ENCODE measurements around the gene RAD51B.
A peak's percentile ranks its signal among the peaks of the same experiment; 100 is the strongest.
"Not testable (repeated sequence)": the region's sequence is repeated elsewhere in the genome, so short reads cannot be mapped to it uniquely, and the experiment has no call there.

The RAD51B gene

GRCh38 chr14:67819563-67820421 is at the start of gene RAD51B:
RAD51B (plus strand) TSS chr14:67819779.
- DNase-seq, result peak; percentile 86

DNA sequence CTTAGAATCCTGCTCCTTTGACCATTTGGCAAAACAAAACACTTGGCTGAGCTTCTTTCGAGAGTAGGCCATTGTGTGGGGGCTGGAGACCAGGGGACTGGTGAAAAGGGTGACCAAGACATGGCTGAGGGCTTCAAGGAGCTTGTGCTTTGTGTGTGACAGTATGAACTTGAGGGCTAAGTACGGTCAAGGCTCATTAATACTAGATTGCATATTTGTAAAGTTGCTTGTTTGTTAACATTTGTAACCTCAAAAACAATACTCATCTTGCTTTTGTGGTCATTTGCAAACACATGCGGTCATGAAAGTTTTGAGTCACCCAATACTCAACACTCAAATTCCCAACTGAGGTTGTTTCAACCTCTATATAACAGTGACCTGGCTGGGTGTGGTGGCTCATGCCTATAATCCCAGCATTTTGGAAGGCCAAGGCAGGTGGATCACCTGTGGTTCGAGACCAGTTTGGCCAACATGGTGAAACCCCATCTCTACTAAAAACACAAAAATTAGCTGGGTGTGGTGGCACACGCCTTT is 45.7 kb upstream of the RAD51B start:
- DNase-seq, result no peak

DNA sequence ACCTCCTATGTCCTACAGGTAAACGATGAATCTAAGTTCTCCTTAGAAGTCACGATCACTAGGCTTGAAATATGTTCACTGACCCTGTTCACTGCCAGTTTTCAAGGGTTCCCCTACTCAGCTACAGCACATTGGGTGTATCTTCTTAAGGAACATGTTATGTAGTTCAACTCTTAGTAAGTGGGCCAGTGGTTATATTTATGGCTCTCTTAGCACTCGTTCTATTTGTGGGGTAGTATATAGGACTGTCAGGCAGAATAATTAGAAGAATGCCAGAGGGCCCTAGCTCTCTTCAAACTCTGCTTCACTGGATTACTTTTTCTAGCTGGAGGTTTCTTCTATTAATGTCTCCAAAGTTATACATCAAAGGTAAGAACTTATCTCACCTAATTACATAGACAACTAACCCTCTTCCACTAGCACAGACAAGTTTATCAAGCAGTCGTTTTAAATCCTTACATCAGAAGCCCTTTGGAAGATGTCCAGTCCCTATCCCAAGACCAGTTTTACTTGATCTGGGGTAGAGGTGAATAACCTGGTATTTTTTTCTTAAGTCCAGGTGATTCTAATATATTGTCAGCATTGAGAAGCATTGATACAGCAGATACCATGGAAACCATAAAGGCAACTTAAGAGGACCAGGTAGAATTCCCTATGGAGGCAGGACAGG is 42.8 kb upstream of the RAD51B start:
- no peak for DNase-seq

DNA sequence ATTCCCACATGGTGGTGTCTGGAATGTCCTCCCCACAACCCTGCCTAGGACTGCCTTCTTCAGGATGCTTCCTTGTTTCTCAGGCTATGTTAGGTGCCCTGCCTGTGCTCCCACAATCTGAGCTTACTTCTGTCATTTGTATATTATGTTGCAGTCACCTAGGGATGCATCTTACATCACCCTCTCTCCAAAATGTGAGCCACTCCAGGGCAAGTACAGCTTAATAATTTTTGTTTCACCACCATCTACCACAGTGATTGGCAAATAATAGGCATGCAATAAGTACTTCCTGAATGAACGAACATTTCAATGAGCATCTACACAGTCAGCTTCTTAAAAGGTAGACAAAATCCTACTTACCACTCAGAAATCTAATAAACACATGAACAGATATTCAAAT is 40.8 kb upstream of the RAD51B start:
- no peak for DNase-seq

- DNase-seq, result no peak
Measured at GRCh38 chr14:67782090-67782489, 37.5 kb upstream of the RAD51B start.

- DNase-seq, result no peak
Measured at GRCh38 chr14:67784244-67784823, 35.2 kb upstream of the RAD51B start.

DNA sequence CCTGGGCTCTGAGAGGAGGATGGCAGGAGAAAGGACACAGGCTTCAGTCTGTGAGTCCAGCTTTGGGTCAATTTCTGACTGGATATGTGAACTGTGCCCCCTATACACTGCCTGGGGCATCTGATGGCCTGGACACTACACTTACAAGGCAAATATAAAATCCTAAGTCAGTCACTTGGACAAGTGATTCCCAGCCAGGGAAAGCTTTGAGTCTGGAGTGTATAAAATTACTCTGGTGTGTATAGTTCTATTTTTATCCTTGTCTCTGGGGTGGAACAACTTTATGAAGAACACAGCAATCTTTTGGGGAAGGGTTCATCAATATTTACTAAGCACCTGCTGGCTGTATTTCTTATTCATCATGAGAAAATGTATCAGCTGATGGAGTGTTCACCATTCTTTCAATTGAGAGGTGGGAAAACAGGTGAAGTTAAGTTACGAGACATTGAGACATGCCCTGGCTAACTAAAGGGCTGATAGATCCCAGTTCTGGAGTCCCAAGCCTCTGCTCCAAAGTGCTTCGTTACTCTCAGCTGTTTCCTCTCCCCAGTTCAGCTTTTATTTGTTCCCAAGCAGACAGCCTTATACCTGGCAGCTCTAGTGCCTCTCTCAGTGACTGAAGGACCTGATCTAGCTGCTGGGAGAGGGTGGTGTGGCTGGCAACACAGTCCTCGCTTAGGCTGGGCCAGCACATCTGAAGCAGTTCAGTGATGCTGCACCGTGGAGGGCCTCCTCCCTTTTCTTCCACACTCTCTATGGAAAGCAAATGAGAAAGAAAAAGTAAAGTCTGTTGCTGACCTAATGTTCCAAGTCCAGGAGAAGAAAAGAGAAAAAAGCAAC is 34.1 kb upstream of the RAD51B start:
- DNase-seq, result no peak

GRCh38 chr14:67787673-67788072 is 31.9 kb upstream of the RAD51B start:
- DNase-seq, result no peak

GRCh38 chr14:67798731-67799130 is 20.8 kb upstream of the RAD51B start:
- no peak for DNase-seq

DNA sequence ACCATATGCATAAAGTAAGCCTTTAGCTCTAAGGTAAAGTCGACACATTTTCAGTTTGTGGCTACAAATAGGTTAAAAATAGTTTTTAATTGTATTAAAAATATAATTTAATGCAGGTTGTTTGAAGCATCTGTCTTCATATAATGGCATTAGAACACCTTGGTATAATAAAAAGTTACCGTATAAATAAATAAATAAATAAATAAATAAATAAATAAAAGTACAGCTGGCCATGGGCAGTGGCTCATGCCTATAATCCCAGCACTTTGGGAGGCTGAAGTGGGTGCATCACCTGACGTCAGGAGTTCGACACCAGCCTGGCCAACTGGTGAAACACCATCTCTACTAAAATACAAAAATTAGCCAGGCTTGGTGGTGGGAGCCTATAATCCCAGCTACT is 18.8 kb upstream of the RAD51B start:
- no peak for DNase-seq

DNA sequence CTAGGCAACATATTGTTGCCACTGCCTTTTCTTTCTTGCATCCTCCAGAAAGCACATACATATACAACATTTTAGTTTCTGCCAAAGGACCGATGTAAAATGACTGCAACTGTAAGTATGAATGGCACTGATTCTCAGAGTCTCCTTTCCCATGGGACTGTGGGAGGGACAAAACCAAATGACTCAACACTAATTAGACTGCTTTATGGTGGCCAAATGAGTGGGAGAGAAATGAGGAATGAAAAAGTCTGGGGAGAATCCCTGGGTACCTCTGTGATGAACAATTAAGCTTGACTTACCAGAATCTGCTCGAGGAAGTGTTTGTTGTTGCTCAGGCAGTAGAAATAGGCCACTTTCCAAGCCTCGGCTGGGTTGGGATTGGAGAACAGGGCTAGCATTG is 13.3 kb upstream of the RAD51B start:
- DNase-seq, result no peak

DNA sequence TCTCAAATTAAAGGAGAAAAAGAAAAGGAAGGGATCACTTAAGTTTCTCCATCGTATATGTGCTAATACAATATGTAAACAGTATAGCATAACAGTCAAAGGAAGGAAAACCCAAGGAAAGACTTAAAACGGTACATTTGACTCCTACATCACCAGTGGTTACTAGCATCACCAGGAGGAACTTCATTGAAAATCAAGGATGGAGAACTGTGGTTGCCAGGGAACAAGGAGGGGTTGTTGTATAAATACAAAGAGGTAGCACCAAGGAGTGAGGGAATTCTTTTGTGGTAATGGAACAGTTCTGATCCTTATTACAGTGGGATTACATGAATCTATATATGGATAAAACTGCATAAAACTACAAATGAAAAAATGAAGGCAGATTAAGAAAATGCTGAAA is 4.8 kb upstream of the RAD51B start:
- DNase-seq, result no peak

GRCh38 chr14:67815573-67816225 is 3.9 kb upstream of the RAD51B start:
- DNase-seq, result no peak

GRCh38 chr14:67816326-67817002 is 3.1 kb upstream of the RAD51B start, which contains the start of gene ZFYVE26:
ZFYVE26 (minus strand) TSS chr14:67816590; CDS start chr14:67815963, 627 bp downstream.
- peak; percentile 88 for DNase-seq

DNA sequence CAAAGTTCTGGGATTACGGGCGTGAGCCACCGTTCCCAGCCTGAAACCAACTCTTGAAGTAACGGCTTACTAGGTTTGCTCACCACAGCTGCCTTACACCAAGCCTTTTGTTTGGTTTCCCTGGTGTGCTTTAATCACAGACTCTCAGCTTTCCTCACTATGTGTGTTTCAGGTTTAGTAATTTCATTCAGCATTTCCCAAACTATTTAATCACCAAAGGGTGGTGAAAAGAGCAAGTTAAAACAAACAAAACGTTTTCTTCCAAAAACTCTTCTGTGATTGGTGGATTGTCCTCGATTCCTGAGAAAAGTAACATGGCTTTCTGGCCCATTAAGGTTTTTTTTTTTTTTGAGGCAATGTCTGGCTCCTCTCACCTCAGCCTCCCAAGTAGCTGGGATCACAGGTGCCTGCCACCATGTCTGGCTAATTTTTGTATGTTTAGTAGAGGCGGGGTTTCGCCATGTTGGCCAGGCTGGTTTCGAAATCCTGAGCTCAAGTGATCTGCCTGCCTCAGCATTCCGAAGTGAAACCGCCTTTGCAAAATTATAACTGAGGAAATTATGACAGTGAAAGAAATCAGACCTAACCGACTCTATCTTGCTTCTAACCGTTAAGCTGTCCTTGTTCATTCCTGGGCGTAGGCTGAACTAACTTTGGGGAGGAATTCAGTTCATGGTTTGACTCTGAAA is 1.7 kb upstream of the RAD51B start:
- DNase-seq, result no peak

DNA sequence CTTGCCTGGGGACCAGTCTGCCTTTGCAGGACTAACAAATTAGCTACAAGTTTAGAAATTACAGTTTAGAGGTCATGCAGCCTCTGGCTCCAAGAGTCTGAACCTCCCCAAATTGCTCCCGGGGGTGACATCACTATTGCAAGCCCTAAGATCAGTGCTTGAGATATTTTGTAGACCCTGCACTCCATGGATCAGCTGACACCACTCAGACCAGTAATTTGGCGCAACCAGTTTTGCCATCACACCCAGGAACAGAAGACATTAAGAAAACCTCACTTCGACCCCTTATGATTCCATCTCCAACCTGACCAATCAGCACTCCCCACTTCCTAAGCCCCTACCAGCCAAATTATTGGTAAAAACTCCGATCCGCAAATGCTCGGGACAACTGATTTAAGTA is 1.1 kb upstream of the RAD51B start:
- not testable (repeated sequence) for DNase-seq

GRCh38 chr14:67820428-67820971 is 921 bp downstream of the RAD51B start:
- no peak for DNase-seq

DNA sequence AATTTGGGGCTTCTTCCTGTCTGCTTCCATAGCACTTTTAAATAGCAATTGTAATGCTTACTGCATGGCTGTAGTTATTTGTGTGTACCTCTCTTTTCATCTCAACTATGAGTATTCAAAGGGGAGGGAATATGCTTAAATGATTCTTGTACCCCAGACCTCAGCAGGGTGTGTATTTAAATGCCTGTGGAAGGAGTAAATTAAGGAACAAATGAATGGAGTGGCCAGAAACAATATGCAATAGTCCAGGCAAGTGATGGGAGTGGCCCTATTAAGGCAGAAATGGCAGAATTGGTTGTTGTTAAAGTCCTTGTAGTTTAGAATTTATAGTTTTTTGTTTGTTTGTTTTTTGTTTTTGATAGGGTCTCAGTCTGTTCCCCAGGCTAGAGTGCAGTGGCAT is 1.5 kb downstream of the RAD51B start:
- DNase-seq, result no peak

DNA sequence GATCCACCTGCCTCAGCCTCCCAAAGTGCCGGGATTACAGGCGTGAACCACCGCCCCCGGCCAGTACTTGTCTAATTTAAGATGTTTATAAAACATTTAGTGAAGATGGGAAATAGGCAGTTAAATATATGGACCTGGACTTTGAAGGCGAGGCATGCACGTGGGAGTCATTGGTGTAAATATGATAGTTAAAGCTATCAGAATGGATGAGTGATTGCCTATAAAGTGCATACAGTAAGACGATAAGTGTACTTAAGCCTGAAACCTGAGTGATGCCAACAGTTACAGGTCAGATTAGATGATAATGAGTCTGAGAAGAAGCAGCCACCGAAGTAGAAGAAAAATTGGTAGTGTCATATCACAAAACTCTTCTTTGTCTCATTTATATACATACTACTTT is 11.5 kb downstream of the RAD51B start:
- no peak for DNase-seq

- no peak for DNase-seq
Measured at GRCh38 chr14:67833403-67833802, 13.8 kb downstream of the RAD51B start.

DNA sequence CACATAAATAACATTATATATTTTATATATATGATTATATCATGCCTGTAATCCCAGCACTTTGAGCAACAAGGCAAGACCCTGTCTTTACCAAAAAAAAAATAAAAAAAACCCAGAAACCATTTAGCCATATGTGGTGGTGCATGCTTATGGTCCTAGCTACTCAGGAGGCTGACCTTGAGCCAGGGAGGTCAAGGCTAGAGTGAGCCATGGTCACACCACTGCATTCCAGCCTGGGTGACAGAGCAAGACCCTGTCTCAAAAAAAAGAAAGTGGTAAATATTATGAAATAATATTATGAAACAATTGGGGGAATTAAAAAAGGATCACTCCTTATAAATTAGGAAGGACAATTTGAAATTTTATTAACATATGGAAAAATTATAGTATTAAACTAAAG is 16.0 kb downstream of the RAD51B start:
- no peak for DNase-seq

Measured in CD4-positive, alpha-beta T cell treated with Interleukin-6 for 4 hours (primary cell).